ENCODE data around the gene NDUFS6.
"Not testable (repeated sequence)": the region's sequence is repeated elsewhere in the genome, so short reads cannot be mapped to it uniquely, and the experiment has no call there.

The NDUFS6 gene

GRCh38 chr5:1787472-1788047 lies 13.6 kb upstream of the NDUFS6 start:
- Histone ChIP-seq H3K27ac (ENCODE audit: low read length) (no peak overlapping the region), H3K27me3 (ENCODE audit: insufficient read depth, low read length) (no peaks in the 10 kb centered on the region), H3K4me1 (ENCODE audit: insufficient read depth, low read length) (peaks cover 13% of the 10 kb centered on the region), H3K36me3 (ENCODE audit: insufficient read depth, low read depth, low read length) (no peaks in the 10 kb centered on the region), H3K9ac (ENCODE audit: low read depth, low read length) (no peak overlapping the region), H3K9me3 (ENCODE audit: insufficient read depth, low read depth, low read length) (no peaks in the 10 kb centered on the region), H3K4me3 (ENCODE audit: low read length) (no peak overlapping the region)

- no peak overlapping the region for H3K27ac ChIP-seq (ENCODE audit: low read length)
- no peak overlapping the region for H3K9ac ChIP-seq (ENCODE audit: low read depth, low read length)
- H3K9me3 ChIP-seq (ENCODE audit: insufficient read depth, low read depth, low read length) = no peaks in the 10 kb centered on the region
- H3K4me3 ChIP-seq (ENCODE audit: low read length) = no peak overlapping the region
- H3K36me3 ChIP-seq (ENCODE audit: insufficient read depth, low read depth, low read length) = no peaks in the 10 kb centered on the region
- no peaks in the 10 kb centered on the region for H3K27me3 ChIP-seq (ENCODE audit: insufficient read depth, low read length)
- peaks cover 13% of the 10 kb centered on the region for H3K4me1 ChIP-seq (ENCODE audit: insufficient read depth, low read length)
These were observed 13.0 kb upstream of the NDUFS6 start for GRCh38 chr5:1788200-1788599.

DNA sequence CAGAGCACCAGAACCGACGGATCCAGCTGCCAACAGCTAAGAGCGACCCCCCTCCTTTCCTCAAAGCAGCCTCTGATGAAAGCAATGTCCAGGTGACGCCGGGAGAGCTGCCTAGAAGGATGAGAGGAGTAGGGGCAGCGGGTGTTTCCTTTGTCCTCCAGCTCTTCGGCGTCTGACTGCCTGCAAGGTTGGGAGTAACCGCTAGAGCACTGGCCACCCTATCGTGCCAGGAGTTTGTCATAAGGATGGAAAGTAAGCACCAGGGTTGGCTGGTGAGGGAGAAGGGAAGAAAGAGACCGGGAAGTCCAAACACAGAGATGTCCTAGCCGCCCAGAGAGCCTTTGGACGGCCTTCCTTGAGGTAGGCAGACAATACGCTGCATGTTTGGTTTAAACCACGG lies 12.4 kb upstream of the NDUFS6 start:
- Histone ChIP-seq H3K27me3 (ENCODE audit: insufficient read depth, low read length) (no peaks in the 10 kb centered on the region), H3K9ac (ENCODE audit: low read depth, low read length) (peak overlapping the region; percentile 15; the same call in 1 of the 2 replicates), H3K4me1 (ENCODE audit: insufficient read depth, low read length) (peaks cover 13% of the 10 kb centered on the region), H3K9me3 (ENCODE audit: insufficient read depth, low read depth, low read length) (no peaks in the 10 kb centered on the region), H3K4me3 (ENCODE audit: low read length) (no peak overlapping the region), H3K27ac (ENCODE audit: low read length) (no peak overlapping the region), H3K36me3 (ENCODE audit: insufficient read depth, low read depth, low read length) (no peaks in the 10 kb centered on the region)

GRCh38 chr5:1789438-1789833 lies 11.8 kb upstream of the NDUFS6 start:
- H3K4me3 ChIP-seq (ENCODE audit: low read length); H3K27ac ChIP-seq (ENCODE audit: low read length): not testable (repeated sequence)

GRCh38 chr5:1789834-1790471 lies 11.3 kb upstream of the NDUFS6 start:
- peak overlapping the region; percentile 13; the same call in 1 of the 2 replicates for H3K9ac ChIP-seq (ENCODE audit: low read depth, low read length)
- no peaks in the 10 kb centered on the region for H3K9me3 ChIP-seq (ENCODE audit: insufficient read depth, low read depth, low read length)
- H3K27ac ChIP-seq (ENCODE audit: low read length) = no peak overlapping the region
- H3K4me3 ChIP-seq (ENCODE audit: low read length) = no peak overlapping the region
- H3K27me3 ChIP-seq (ENCODE audit: insufficient read depth, low read length) = no peaks in the 10 kb centered on the region
- H3K36me3 ChIP-seq (ENCODE audit: insufficient read depth, low read depth, low read length) = no peaks in the 10 kb centered on the region
- H3K4me1 ChIP-seq (ENCODE audit: insufficient read depth, low read length) = peaks cover 13% of the 10 kb centered on the region

More at GRCh38 chr5:1789438-1789833, 11.8 kb upstream of the NDUFS6 start:
- H3K36me3 ChIP-seq (ENCODE audit: insufficient read depth, low read depth, low read length); H3K27me3 ChIP-seq (ENCODE audit: insufficient read depth, low read length); H3K9me3 ChIP-seq (ENCODE audit: insufficient read depth, low read depth, low read length): not testable (repeated sequence)
- Histone ChIP-seq H3K4me1 (ENCODE audit: insufficient read depth, low read length) (peaks cover 13% of the 10 kb centered on the region), H3K9ac (ENCODE audit: low read depth, low read length) (peak overlapping the region; percentile 13; the same call in 1 of the 2 replicates)

DNA sequence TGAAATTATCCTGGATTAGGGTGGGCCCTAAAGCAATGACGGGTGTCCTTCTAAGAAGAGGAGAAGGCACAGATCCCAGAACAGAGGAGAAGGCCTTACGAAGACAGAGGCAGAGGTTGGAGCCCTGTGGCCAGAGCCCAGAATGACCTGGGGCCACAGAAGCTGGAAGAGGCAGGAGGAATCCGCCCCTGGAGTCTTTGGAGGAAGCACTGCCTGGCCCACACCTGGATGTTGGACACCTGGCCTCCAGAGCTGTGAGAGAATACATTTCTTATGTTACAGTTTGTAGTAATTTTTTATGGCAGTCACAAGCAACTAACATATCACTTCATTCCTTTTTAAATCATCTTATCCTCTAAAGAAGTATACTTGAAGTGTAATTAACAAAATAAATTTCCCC lies 10.0 kb upstream of the NDUFS6 start:
- Histone ChIP-seq H3K27ac (ENCODE audit: low read length) (no peak overlapping the region), H3K9ac (ENCODE audit: low read depth, low read length) (no peak overlapping the region), H3K4me1 (ENCODE audit: insufficient read depth, low read length) (peaks cover 13% of the 10 kb centered on the region)

DNA sequence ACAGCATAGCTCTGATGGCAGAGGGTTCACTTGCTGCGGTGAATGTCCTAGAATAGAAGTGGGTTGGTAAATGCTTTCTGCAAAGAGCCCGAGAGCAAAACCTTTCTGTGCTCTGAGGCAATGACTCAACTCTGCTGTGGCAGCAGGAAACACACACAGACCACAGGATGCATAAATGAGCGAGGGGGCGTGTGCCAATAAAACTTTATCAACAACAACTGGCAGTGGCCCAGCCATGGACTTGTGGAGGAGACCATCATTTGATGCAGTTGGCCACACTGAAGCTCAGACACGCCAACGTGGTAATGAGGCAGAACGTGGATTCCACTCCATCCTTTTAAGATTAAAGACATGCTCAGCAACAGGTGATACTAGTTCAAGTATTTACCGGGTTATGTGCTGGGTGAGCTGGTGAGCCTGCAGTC lies 8.4 kb upstream of the NDUFS6 start:
- no peak overlapping the region for H3K9ac ChIP-seq (ENCODE audit: low read depth, low read length)
- H3K27me3 ChIP-seq (ENCODE audit: insufficient read depth, low read length) = no peaks in the 10 kb centered on the region
- no peak overlapping the region for H3K4me3 ChIP-seq (ENCODE audit: low read length)
- no peak overlapping the region for H3K27ac ChIP-seq (ENCODE audit: low read length)
- H3K36me3 ChIP-seq (ENCODE audit: insufficient read depth, low read depth, low read length) = peaks cover 22% of the 10 kb centered on the region
- no peaks in the 10 kb centered on the region for H3K9me3 ChIP-seq (ENCODE audit: insufficient read depth, low read depth, low read length)
- peaks cover 13% of the 10 kb centered on the region for H3K4me1 ChIP-seq (ENCODE audit: insufficient read depth, low read length)

More for the DNA sequence above, 10.0 kb upstream of the NDUFS6 start:
- Histone ChIP-seq H3K4me3 (ENCODE audit: low read length) (no peak overlapping the region), H3K27me3 (ENCODE audit: insufficient read depth, low read length) (no peaks in the 10 kb centered on the region), H3K36me3 (ENCODE audit: insufficient read depth, low read depth, low read length) (peaks cover 5% of the 10 kb centered on the region; the same call in 1 of the 2 replicates), H3K9me3 (ENCODE audit: insufficient read depth, low read depth, low read length) (no peaks in the 10 kb centered on the region)

GRCh38 chr5:1793301-1793740 lies 7.9 kb upstream of the NDUFS6 start:
- H3K4me1 ChIP-seq (ENCODE audit: insufficient read depth, low read length) = peaks cover 13% of the 10 kb centered on the region
- no peak overlapping the region for H3K27ac ChIP-seq (ENCODE audit: low read length)

GRCh38 chr5:1793966-1794900 lies 7.0 kb upstream of the NDUFS6 start:
- H3K27ac ChIP-seq (ENCODE audit: low read length) = no peak overlapping the region
- H3K4me3 ChIP-seq (ENCODE audit: low read length) = no peak overlapping the region

More at GRCh38 chr5:1793301-1793740, 7.9 kb upstream of the NDUFS6 start:
- no peaks in the 10 kb centered on the region for H3K9me3 ChIP-seq (ENCODE audit: insufficient read depth, low read depth, low read length)
- no peak overlapping the region for H3K9ac ChIP-seq (ENCODE audit: low read depth, low read length)
- no peaks in the 10 kb centered on the region for H3K27me3 ChIP-seq (ENCODE audit: insufficient read depth, low read length)
- peaks cover 26% of the 10 kb centered on the region for H3K36me3 ChIP-seq (ENCODE audit: insufficient read depth, low read depth, low read length)
- no peak overlapping the region for H3K4me3 ChIP-seq (ENCODE audit: low read length)

DNA sequence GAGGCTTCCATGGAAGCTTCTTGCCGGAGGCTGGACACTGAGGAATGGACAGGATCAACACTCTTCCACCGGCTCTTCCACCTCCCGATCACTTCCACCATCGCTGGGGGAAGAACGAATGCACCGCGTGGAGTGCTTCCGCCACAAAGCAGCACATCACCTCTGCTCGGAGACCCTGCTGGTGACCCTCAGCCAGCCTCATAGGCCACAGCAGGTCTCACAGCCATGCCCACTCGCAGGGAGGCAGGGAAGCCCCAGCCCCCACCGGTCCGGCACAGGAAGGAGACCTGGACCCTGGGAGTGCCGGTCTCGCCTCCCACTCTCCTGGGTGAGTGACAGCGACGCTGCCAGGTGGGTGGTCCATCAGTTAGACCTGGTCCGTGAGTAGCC lies 6.3 kb upstream of the NDUFS6 start:
- Histone ChIP-seq H3K27ac (ENCODE audit: low read length) (no peak overlapping the region), H3K27me3 (ENCODE audit: insufficient read depth, low read length) (no peaks in the 10 kb centered on the region), H3K9ac (ENCODE audit: low read depth, low read length) (no peak overlapping the region), H3K36me3 (ENCODE audit: insufficient read depth, low read depth, low read length) (peaks cover 31% of the 10 kb centered on the region), H3K9me3 (ENCODE audit: insufficient read depth, low read depth, low read length) (no peaks in the 10 kb centered on the region), H3K4me1 (ENCODE audit: insufficient read depth, low read length) (peaks cover 9% of the 10 kb centered on the region), H3K4me3 (ENCODE audit: low read length) (no peak overlapping the region)

More at GRCh38 chr5:1793966-1794900, 7.0 kb upstream of the NDUFS6 start:
- no peak overlapping the region for H3K9ac ChIP-seq (ENCODE audit: low read depth, low read length)
- H3K27me3 ChIP-seq (ENCODE audit: insufficient read depth, low read length) = no peaks in the 10 kb centered on the region
- H3K36me3 ChIP-seq (ENCODE audit: insufficient read depth, low read depth, low read length) = peaks cover 31% of the 10 kb centered on the region
- no peaks in the 10 kb centered on the region for H3K9me3 ChIP-seq (ENCODE audit: insufficient read depth, low read depth, low read length)
- peaks cover 15% of the 10 kb centered on the region for H3K4me1 ChIP-seq (ENCODE audit: insufficient read depth, low read length)

GRCh38 chr5:1795506-1795905 lies 5.7 kb upstream of the NDUFS6 start:
- Histone ChIP-seq H3K9me3 (ENCODE audit: insufficient read depth, low read depth, low read length) (no peaks in the 10 kb centered on the region), H3K27me3 (ENCODE audit: insufficient read depth, low read length) (no peaks in the 10 kb centered on the region), H3K4me1 (ENCODE audit: insufficient read depth, low read length) (peaks cover 4% of the 10 kb centered on the region), H3K4me3 (ENCODE audit: low read length) (no peak overlapping the region), H3K27ac (ENCODE audit: low read length) (no peak overlapping the region), H3K9ac (ENCODE audit: low read depth, low read length) (no peak overlapping the region), H3K36me3 (ENCODE audit: insufficient read depth, low read depth, low read length) (peaks cover 31% of the 10 kb centered on the region)

Data from iPS-20b (cell line).